RWPE1 (cell line): ENCODE results near the gene CHMP1A.
"Not testable (repeated sequence)": the region's sequence is repeated elsewhere in the genome, so short reads cannot be mapped to it uniquely, and the experiment has no call there.

Source experiments
- CTCF ChIA-PET: fragments of 350-600 bp; sonication (Branson Sonifier 250); formaldehyde crosslinking; extraction: SDS; loops from one replicate; lab custom pipeline; 2021; lab: Yijun Ruan, JAX
- POLR2A ChIA-PET: fragments of 400-600 bp; formaldehyde crosslinking; extraction: SDS; loops from one replicate; lab custom pipeline; 2020; ENCODE audit warnings: antibody characterized with exemption; ENCODE audit not compliant: low non-redundant PET; lab: Yijun Ruan, JAX
- DNase-seq: peaks from one replicate; pipeline ENCODE4 v3.0.0; 2012; ENCODE audit warnings: low spot score
- H3K27ac ChIP-seq: fragments of 450-650 bp; 2 replicates; pipeline ENCODE4 v1.5.1; 2017
- CTCF ChIP-seq: fragments of 450-650 bp; conservative IDR thresholded peaks from 2 replicates; pipeline ENCODE4 v1.5.1; 2017; ENCODE audit warnings: low read depth, mild to moderate bottlenecking

CHMP1A gene

GRCh38 chr16:89696670-89697128, 39.2 kb upstream of the CHMP1A start:
- TF ChIP-seq CTCF, result no peak
- no peak for DNase-seq
- peak overlapping the region; percentile 56 for H3K27ac ChIP-seq
- CTCF ChIA-PET, result no interaction called here
- POLR2A ChIA-PET, result interaction anchor here (0.6 to 1.4 kb wide), 2 partner anchors 10 to 25 kb away, joined by 3 read pairs; partner anchors contain the start of gene CDK10

DNA sequence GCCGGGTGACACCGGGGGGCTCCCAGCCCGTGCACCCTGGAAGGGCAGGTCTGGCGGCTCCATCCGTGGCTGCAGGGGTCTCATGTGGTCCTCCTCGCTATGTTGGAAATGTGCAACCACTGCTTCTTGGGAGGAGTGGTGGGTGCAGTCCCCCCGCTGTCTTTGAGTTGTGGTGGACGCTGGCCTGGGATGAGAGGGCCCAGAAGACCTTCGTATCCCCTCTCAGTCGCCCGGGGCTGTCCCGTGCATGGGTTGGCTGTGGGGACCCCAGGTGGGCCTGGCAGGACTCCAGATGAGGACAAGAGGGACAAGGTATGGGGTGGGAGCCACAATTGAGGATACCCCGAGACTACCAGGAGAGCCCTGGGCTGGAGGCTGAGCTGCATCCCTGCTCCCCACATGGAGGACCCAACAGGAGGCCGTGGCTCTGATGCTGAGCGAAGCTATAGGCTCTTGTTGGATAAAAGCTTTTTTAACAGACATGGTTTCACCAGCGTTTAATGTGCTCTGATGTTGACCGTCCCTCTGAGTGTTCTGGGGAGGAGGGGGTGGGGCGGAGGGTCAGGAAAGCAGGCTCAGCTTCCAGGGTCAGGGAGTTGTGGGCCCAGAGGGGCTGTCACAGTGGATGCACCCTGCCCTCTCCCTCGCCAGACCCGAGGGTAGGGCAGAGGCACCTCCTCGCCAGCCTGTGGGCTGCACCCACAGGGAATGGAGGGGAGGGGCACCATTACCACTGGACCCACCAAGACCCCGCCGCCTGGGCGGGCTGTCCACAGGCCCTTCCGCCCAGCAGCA, 38.6 kb upstream of the CHMP1A start:
- CTCF ChIA-PET, result no interaction called here
- no peak for DNase-seq
- no peak for TF ChIP-seq CTCF
- POLR2A ChIA-PET, result interaction anchor here (1.4 kb wide), 1 partner anchor 10 kb away, joined by 3 read pairs; the partner anchor contains the start of gene CDK10
- H3K27ac ChIP-seq, result peak overlapping the region; percentile 56

GRCh38 chr16:89695086-89695874, 37.8 kb upstream of the CHMP1A start:
- no peak for DNase-seq
- ChIA-PET POLR2A (interaction anchor here (1.3 to 1.4 kb wide), 2 partner anchors 9 kb away, joined by 3 to 4 read pairs; partner anchors contain the start of gene CDK10), CTCF (no interaction called here)
- TF ChIP-seq CTCF, result no peak
- peak overlapping the region; percentile 56 for H3K27ac ChIP-seq

- peak overlapping the region; percentile 56 for H3K27ac ChIP-seq
- CTCF ChIA-PET, result interaction anchor here (0.6 kb wide), 1 partner anchor 23 kb away, joined by 3 read pairs; no protein-coding TSS in a partner anchor
- POLR2A ChIA-PET, result interaction anchor here (1.3 kb wide), 1 partner anchor 8 kb away, joined by 4 read pairs; the partner anchor contains the start of gene CDK10
- DNase-seq, result not testable (repeated sequence)
These were observed 37.2 kb upstream of the CHMP1A start for GRCh38 chr16:89694784-89695085.

DNA sequence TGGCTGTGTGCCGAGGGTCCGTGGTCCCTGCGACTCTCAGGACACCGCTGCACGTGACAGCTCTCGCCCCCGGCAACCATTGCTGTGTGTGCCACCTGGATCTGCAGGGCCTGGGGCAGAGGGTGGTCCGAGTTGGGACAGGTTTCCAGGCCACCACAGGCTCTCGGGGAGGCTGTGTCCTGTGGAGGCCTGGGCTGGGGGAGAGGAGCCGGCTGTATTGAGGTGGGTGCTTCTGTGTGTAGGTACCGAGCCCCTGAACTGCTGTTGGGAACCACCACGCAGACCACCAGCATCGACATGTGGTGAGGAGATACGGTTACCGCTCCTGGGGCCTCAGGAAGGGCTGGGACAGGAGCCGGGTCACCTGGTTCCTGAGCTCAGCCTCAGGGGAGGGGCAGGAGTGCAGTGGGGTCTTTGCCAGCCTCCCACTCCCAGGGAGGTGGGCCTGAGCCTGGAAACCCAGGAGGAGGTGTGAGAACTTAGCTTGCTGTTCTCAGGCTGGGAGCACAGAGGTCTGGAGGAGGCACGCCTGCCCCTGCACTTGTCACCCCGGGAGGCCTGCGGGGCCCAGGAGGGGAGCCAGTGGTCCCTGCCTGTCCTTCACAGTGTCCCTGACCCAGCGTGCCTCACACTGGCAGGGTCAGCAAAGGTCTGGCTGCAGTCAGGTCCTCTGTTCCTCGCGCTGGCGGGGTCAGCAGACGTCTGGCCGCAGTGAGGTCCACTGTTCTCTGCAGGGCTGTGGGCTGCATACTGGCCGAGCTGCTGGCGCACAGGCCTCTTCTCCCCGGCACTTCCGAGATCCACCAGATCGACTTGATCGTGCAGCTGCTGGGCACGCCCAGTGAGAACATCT, 36.6 kb upstream of the CHMP1A start:
- no peak for TF ChIP-seq CTCF
- no peak for DNase-seq
- ChIA-PET CTCF (interaction anchor here (0.6 kb wide), 1 partner anchor 23 kb away, joined by 3 read pairs; no protein-coding TSS in a partner anchor), POLR2A (interaction anchor here (1.3 kb wide), 1 partner anchor 8 kb away, joined by 4 read pairs; the partner anchor contains the start of gene CDK10)
- peak overlapping the region; percentile 56 for H3K27ac ChIP-seq

DNA sequence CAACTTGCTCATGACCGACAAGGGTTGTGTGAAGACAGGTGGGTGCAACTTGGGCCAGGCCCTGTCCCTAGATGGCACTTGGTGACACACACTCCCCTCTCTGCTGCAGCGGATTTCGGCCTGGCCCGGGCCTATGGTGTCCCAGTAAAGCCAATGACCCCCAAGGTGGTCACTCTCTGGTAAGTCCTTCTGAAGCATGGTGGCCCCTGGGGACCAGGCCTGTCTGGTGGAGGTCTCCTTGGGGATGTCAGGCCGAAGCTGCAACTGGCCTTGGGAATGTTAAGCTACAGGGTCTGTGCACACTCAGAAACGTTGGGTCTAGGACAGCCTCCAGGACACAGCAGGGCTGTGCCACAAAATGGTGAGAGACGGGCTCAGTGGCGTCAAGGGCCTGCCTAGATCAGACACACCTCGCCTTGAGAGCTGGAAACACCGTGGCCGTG, 35.8 kb upstream of the CHMP1A start:
- ChIA-PET CTCF (no interaction called here), POLR2A (no interaction called here)
- no peak for DNase-seq
- no peak for TF ChIP-seq CTCF
- H3K27ac ChIP-seq, result peak overlapping the region; percentile 56
